GM18858 (cell line): ENCODE data around the gene MCTP2.

Experiments used
- ATAC-seq: cut with Tn5 transposase; IDR thresholded peaks from one replicate; pipeline ENCODE4 v1.9.1; 2021; ENCODE audit not compliant: unreplicated experiment

The MCTP2 gene

GRCh38 chr15:94259121-94259751 is 27.9 kb downstream of the MCTP2 start:
- ATAC-seq = no peak

GRCh38 chr15:94259863-94260262 is 28.5 kb downstream of the MCTP2 start:
- ATAC-seq = peak; percentile 43

- no peak for ATAC-seq
These were observed 30.8 kb downstream of the MCTP2 start for GRCh38 chr15:94262201-94262600.

- peak; percentile 51 for ATAC-seq
These were observed 32.2 kb downstream of the MCTP2 start for GRCh38 chr15:94263341-94264273.

GRCh38 chr15:94265009-94265408 is 33.6 kb downstream of the MCTP2 start:
- ATAC-seq = no peak

- ATAC-seq = no peak
These were observed 34.6 kb downstream of the MCTP2 start for GRCh38 chr15:94265982-94266381.

GRCh38 chr15:94266789-94267188 is 35.4 kb downstream of the MCTP2 start:
- ATAC-seq = no peak

GRCh38 chr15:94269954-94270353 is 38.6 kb downstream of the MCTP2 start:
- ATAC-seq = no peak

- ATAC-seq = no peak
These were observed 39.2 kb downstream of the MCTP2 start for GRCh38 chr15:94270570-94270969.

- peak; percentile 82 for ATAC-seq
These were observed 41.0 kb downstream of the MCTP2 start for GRCh38 chr15:94272251-94272898.

GRCh38 chr15:94273826-94274225 is 42.5 kb downstream of the MCTP2 start:
- no peak for ATAC-seq

GRCh38 chr15:94274745-94275144 is 43.4 kb downstream of the MCTP2 start:
- no peak for ATAC-seq

- ATAC-seq = no peak
These were observed 46.1 kb downstream of the MCTP2 start for GRCh38 chr15:94277485-94277884.

- ATAC-seq = no peak
These were observed 48.4 kb downstream of the MCTP2 start for GRCh38 chr15:94279736-94280135.

GRCh38 chr15:94280301-94280700 is 48.9 kb downstream of the MCTP2 start:
- ATAC-seq = no peak

GRCh38 chr15:94282269-94283250 is 51.2 kb downstream of the MCTP2 start:
- ATAC-seq = no peak

GRCh38 chr15:94286583-94286982 is 55.2 kb downstream of the MCTP2 start:
- no peak for ATAC-seq

GRCh38 chr15:94287794-94288246 is 56.5 kb downstream of the MCTP2 start:
- peak; percentile 96 for ATAC-seq

- ATAC-seq = no peak
These were observed 59.4 kb downstream of the MCTP2 start for GRCh38 chr15:94290730-94291129.
